ENCODE measurements around the gene CAB39.

DNA sequence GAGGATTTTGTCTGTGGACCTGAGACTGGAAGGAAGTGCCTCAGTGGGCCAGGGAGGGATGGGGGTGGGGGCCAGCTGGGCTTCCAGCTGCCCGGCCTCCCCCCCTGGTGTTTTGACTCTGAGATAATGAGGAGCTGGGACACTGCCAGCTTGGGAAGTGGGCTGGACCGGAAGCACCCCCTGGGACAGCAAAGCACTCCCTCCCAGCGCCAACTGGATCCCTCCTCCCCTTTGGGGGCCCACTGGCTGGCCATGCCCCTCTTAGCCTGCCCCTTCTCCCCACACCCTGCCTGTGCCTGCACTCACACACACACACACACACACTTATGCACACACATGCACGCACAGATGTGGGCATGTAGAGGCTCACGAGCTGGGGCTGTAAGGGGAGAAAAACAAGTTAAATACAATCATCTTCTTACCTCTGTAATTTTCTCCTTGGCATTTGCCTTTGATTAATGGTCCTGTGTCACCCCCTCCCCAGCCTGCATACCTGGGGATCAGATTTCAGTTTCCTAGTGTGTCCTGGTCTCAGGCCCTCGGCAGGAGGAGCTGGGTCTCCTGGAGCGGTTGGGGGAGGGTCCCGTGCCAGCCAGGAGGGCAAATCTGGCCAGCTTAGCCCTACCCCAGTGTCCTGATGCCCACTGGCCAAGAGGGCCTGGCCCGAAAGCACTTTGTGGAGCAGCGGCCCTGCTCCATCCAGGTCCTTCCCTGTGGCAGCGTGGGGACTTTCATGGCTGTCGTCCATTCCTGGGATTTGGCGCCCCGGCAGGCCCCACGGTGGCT is 155.7 kb downstream of the CAB39 start:
- no peak for TF ChIP-seq ZFP30 (CRISPR knock-in tag; IDR thresholded peaks at IDR 0.05)
- TF ChIP-seq ISL1 (CRISPR knock-in tag; IDR thresholded peaks at IDR 0.05) = no peak
- TF ChIP-seq, protein P1, sequence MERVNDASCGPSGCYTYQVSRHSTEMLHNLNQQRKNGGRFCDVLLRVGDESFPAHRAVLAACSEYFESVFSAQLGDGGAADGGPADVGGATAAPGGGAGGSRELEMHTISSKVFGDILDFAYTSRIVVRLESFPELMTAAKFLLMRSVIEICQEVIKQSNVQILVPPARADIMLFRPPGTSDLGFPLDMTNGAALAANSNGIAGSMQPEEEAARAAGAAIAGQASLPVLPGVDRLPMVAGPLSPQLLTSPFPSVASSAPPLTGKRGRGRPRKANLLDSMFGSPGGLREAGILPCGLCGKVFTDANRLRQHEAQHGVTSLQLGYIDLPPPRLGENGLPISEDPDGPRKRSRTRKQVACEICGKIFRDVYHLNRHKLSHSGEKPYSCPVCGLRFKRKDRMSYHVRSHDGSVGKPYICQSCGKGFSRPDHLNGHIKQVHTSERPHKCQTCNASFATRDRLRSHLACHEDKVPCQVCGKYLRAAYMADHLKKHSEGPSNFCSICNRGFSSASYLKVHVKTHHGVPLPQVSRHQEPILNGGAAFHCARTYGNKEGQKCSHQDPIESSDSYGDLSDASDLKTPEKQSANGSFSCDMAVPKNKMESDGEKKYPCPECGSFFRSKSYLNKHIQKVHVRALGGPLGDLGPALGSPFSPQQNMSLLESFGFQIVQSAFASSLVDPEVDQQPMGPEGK (CRISPR knock-in tag; IDR thresholded peaks at IDR 0.05; ENCODE audit: borderline replicate concordance) = no peak
- no peak for TF ChIP-seq ZC3H10 (CRISPR knock-in tag; IDR thresholded peaks at IDR 0.05)
- no peak for TF ChIP-seq GLIS3 (CRISPR knock-in tag; IDR thresholded peaks at IDR 0.05)
- TF ChIP-seq ARNTL (CRISPR knock-in tag; IDR thresholded peaks at IDR 0.05; ENCODE audit: borderline replicate concordance, low read depth) = no peak
- TF ChIP-seq PPARA (CRISPR knock-in tag; IDR thresholded peaks at IDR 0.05; ENCODE audit: borderline replicate concordance) = no peak
- no peak for TF ChIP-seq POU6F1 (CRISPR knock-in tag; IDR thresholded peaks at IDR 0.05; ENCODE audit: borderline replicate concordance, low read depth)
- TF ChIP-seq TSHZ2 (CRISPR knock-in tag; IDR thresholded peaks at IDR 0.05) = no peak
- TF ChIP-seq ESRRG (CRISPR knock-in tag; IDR thresholded peaks at IDR 0.05) = no peak

All from SK-N-SH treated with all-trans-retinoic acid at 6 μM for 48 hours (cell line).